HG03280 (cell line): ENCODE measurements around the gene PMP22.
A peak's percentile ranks its signal among the peaks of the same experiment; 100 is the strongest.
"Not testable (repeated sequence)": the region's sequence is repeated elsewhere in the genome, so short reads cannot be mapped to it uniquely, and the experiment has no call there.

Source experiments
- ATAC-seq: cut with Tn5 transposase; IDR thresholded peaks from one replicate; pipeline ENCODE4 v1.9.1; 2021; ENCODE audit warnings: mild to moderate bottlenecking, moderate library complexity; ENCODE audit not compliant: unreplicated experiment

The PMP22 gene

GRCh38 chr17:15257258-15257788, 7.8 kb downstream of the PMP22 start:
- ATAC-seq: peak; percentile 60

- ATAC-seq: no peak
Observed at GRCh38 chr17:15256689-15257088, 8.4 kb downstream of the PMP22 start.

GRCh38 chr17:15255713-15256454, 9.2 kb downstream of the PMP22 start:
- ATAC-seq: no peak

- ATAC-seq: no peak
Observed at GRCh38 chr17:15250135-15250860, 14.8 kb downstream of the PMP22 start.

GRCh38 chr17:15249487-15249886, 15.6 kb downstream of the PMP22 start:
- no peak for ATAC-seq

GRCh38 chr17:15247891-15248529, 17.1 kb downstream of the PMP22 start:
- ATAC-seq: no peak

- no peak for ATAC-seq
Observed at GRCh38 chr17:15245054-15245453, 20.1 kb downstream of the PMP22 start.

- ATAC-seq: no peak
Observed at GRCh38 chr17:15240644-15241043, 24.5 kb downstream of the PMP22 start.

- no peak for ATAC-seq
Observed at GRCh38 chr17:15239491-15239890, 25.6 kb downstream of the PMP22 start.

GRCh38 chr17:15238676-15239422, 26.3 kb downstream of the PMP22 start:
- ATAC-seq: no peak

- ATAC-seq: no peak
Observed at GRCh38 chr17:15238057-15238456, 27.1 kb downstream of the PMP22 start.

- ATAC-seq: no peak
Observed at GRCh38 chr17:15237106-15237425, 28.1 kb downstream of the PMP22 start.

- ATAC-seq: no peak
Observed at GRCh38 chr17:15236281-15237105, 28.6 kb downstream of the PMP22 start.

- no peak for ATAC-seq
Observed at GRCh38 chr17:15233971-15234370, 31.2 kb downstream of the PMP22 start.

GRCh38 chr17:15233022-15233805, 31.9 kb downstream of the PMP22 start:
- ATAC-seq: no peak

- no peak for ATAC-seq
Observed at GRCh38 chr17:15232517-15232915, 32.6 kb downstream of the PMP22 start.

- ATAC-seq: no peak
Observed at GRCh38 chr17:15231851-15232516, 33.1 kb downstream of the PMP22 start.

- no peak for ATAC-seq
Observed at GRCh38 chr17:15230866-15231265, 34.3 kb downstream of the PMP22 start.

GRCh38 chr17:15221827-15222226, 43.3 kb downstream of the PMP22 start:
- ATAC-seq: not testable (repeated sequence)
